DOHH2 (cell line): ENCODE data around the gene INPP5F.

Source experiments
- H3F3A ChIP-seq: fragments of 200-600 bp; sonication (generic), shearing (Covaris generic); 2 replicates; pipeline ENCODE4 v1.6.0; 2016; ENCODE audit warnings: antibody characterized with exemption, mild to moderate bottlenecking; ENCODE audit not compliant: control insufficient read depth, insufficient read depth
- H3K27ac ChIP-seq: fragments of 200-600 bp; sonication (generic); 2 replicates; pipeline ENCODE4 v1.5.1; 2014; ENCODE audit warnings: low read depth, mild to moderate bottlenecking, low read length, moderate library complexity
- H3K27me3 ChIP-seq: fragments of 200-600 bp; sonication (generic); 2 replicates; pipeline ENCODE4 v1.6.1; 2014; ENCODE audit warnings: mild to moderate bottlenecking, low read length, mixed read lengths; ENCODE audit not compliant: control insufficient read depth
- H3K36me3 ChIP-seq: fragments of 200-600 bp; sonication (generic); 2 replicates; pipeline ENCODE4 v1.6.1; 2014; ENCODE audit warnings: mild to moderate bottlenecking, low read length, moderate library complexity, mixed read lengths; ENCODE audit not compliant: control insufficient read depth
- H3K4me1 ChIP-seq: fragments of 200-600 bp; sonication (generic); 2 replicates; pipeline ENCODE4 v1.6.1; 2014; ENCODE audit warnings: mild to moderate bottlenecking, low read length, mixed read lengths; ENCODE audit not compliant: control insufficient read depth
- H3K4me2 ChIP-seq: fragments of 200-600 bp; sonication (generic); 2 replicates; pipeline ENCODE4 v1.6.0; 2014; ENCODE audit warnings: mild to moderate bottlenecking, low read length, moderate library complexity
- H3K4me3 ChIP-seq: fragments of 200-600 bp; sonication (generic); 2 replicates; pipeline ENCODE4 v1.5.1; 2014; ENCODE audit warnings: mild to moderate bottlenecking, low read length, mixed read lengths
- H3K79me2 ChIP-seq: fragments of 200-600 bp; sonication (generic); 2 replicates; pipeline ENCODE4 v1.6.1; 2014; ENCODE audit warnings: mild to moderate bottlenecking, low read length, mixed read lengths; ENCODE audit not compliant: control insufficient read depth
- H3K9me2 ChIP-seq: fragments of 200-600 bp; sonication (generic); replicated peaks from 2 replicates; pipeline ENCODE4 v1.6.1; 2014; ENCODE audit warnings: mild to moderate bottlenecking, low read length, mixed read lengths; ENCODE audit not compliant: control insufficient read depth
- H3K9me3 ChIP-seq: fragments of 200-600 bp; sonication (generic); 2 replicates; pipeline ENCODE4 v1.6.1; 2014; ENCODE audit warnings: antibody characterized with exemption, low read length, mixed read lengths; ENCODE audit not compliant: control insufficient read depth, insufficient read depth
- H4K20me1 ChIP-seq: fragments of 200-600 bp; sonication (generic); 2 replicates; pipeline ENCODE4 v1.6.0; 2014; ENCODE audit warnings: low read depth, mild to moderate bottlenecking, antibody characterized with exemption, low read length, moderate library complexity; ENCODE audit not compliant: control insufficient read depth, insufficient read depth
- CTCF ChIP-seq: fragments of 200-600 bp; sonication (generic); IDR thresholded peaks from one replicate; pipeline ENCODE4 v1.5.1; 2014; ENCODE audit warnings: antibody characterized with exemption, mild to moderate bottlenecking, low read depth, low read length; ENCODE audit not compliant: poor library complexity, severe bottlenecking
- EZH2phosphoT487 ChIP-seq: fragments of 200-600 bp; sonication (generic); IDR thresholded peaks from 2 replicates; pipeline ENCODE4 v1.6.1; 2017; ENCODE audit warnings: borderline replicate concordance, mild to moderate bottlenecking, antibody characterized with exemption, low read length, moderate library complexity, mixed read lengths

INPP5F gene

GRCh38 chr10:119749455-119749854 lies 23.6 kb downstream of the INPP5F start:
- Histone ChIP-seq H3K27ac (no peak overlapping the region), H4K20me1 (no peaks in the 10 kb centered on the region), H3K79me2 (peaks cover 4% of the 10 kb centered on the region; the same call in 1 of the 2 replicates), H3K36me3 (no peaks in the 10 kb centered on the region), H3K4me1 (peaks cover 14% of the 10 kb centered on the region), H3K27me3 (no peaks in the 10 kb centered on the region), H3K4me2 (no peak overlapping the region), H3K4me3 (no peak overlapping the region), H3F3A (no peaks in the 10 kb centered on the region), H3K9me2 (no peaks in the 10 kb centered on the region), H3K9me3 (no peaks in the 10 kb centered on the region)
- TF ChIP-seq CTCF (no peak), EZH2phosphoT487 (no peak)

GRCh38 chr10:119750391-119751230 lies 24.8 kb downstream of the INPP5F start:
- no peaks in the 10 kb centered on the region for H3K36me3 ChIP-seq
- H3K79me2 ChIP-seq = peaks cover 4% of the 10 kb centered on the region; the same call in 1 of the 2 replicates
- H3K9me3 ChIP-seq = no peaks in the 10 kb centered on the region
- peaks cover 14% of the 10 kb centered on the region for H3K4me1 ChIP-seq
- TF ChIP-seq EZH2phosphoT487 (no peak), CTCF (peak; percentile 87)
- no peak overlapping the region for H3K27ac ChIP-seq
- no peak overlapping the region for H3K4me3 ChIP-seq
- H3K27me3 ChIP-seq = no peaks in the 10 kb centered on the region
- no peak overlapping the region for H3K4me2 ChIP-seq
- no peaks in the 10 kb centered on the region for H3K9me2 ChIP-seq
- no peaks in the 10 kb centered on the region for H3F3A ChIP-seq
- H4K20me1 ChIP-seq = no peaks in the 10 kb centered on the region

- H3K9me2 ChIP-seq = no peaks in the 10 kb centered on the region
- no peaks in the 10 kb centered on the region for H4K20me1 ChIP-seq
- no peak overlapping the region for H3K4me3 ChIP-seq
- H3K27ac ChIP-seq = no peak overlapping the region
- no peak overlapping the region for H3K4me2 ChIP-seq
- H3F3A ChIP-seq = no peaks in the 10 kb centered on the region
- no peaks in the 10 kb centered on the region for H3K36me3 ChIP-seq
- peaks cover 14% of the 10 kb centered on the region for H3K4me1 ChIP-seq
- no peaks in the 10 kb centered on the region for H3K9me3 ChIP-seq
- no peaks in the 10 kb centered on the region for H3K27me3 ChIP-seq
- H3K79me2 ChIP-seq = no peaks in the 10 kb centered on the region
- TF ChIP-seq CTCF (no peak), EZH2phosphoT487 (no peak)
Measured at GRCh38 chr10:119753309-119753708, 27.5 kb downstream of the INPP5F start.
